ENCODE measurements around the gene EFEMP2.
A peak's percentile ranks its signal among the peaks of the same experiment; 100 is the strongest.
"Not testable (repeated sequence)": the region's sequence is repeated elsewhere in the genome, so short reads cannot be mapped to it uniquely, and the experiment has no call there.

Gene EFEMP2

DNA sequence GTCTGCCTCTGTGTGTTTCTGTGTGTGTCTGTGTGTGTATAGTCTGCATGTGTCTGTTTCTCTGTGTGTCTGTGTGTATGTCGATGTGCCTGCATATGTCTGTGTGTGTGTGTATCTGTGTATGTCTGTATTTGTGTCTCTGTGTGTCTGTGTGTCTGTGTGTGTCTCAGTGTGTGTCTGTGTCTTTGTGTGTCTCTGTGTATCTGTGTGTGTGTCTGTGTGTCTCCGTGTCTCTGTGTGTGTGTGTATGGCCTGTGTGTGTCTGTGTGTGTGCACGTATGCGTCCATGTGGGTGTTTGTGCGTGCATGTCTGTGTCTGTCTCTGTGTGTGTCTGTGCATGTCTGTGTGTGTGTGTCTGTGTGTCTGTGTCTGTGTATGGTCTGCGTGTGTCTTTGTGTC lies 38.4 kb downstream of the EFEMP2 start:
- Histone ChIP-seq H3K9me2 (replicated peaks; ENCODE audit: control insufficient read depth, low read length) (no peaks in the 10 kb centered on the region), H3K79me2 (ENCODE audit: control insufficient read depth, low read length) (no peaks in the 10 kb centered on the region)
- TF ChIP-seq EZH2phosphoT487 (IDR thresholded peaks at IDR 0.05; ENCODE audit: borderline replicate concordance, low read length) (no peak), CTCF (IDR thresholded peaks at IDR 0.05; ENCODE audit: low read depth, low read length, poor library complexity, severe bottlenecking) (no peak)

GRCh38 chr11:65833297-65834030 lies 39.1 kb downstream of the EFEMP2 start, which contains the start of gene SNX32:
Gene SNX32, plus strand, starts transcription at chr11:65833963. Its CDS starts 103 bp downstream, at chr11:65834066.
- no peaks in the 10 kb centered on the region for H4K20me1 ChIP-seq (ENCODE audit: control insufficient read depth, insufficient read depth, low read depth, low read length)
- no peaks in the 10 kb centered on the region for H3K9me3 ChIP-seq (ENCODE audit: control insufficient read depth, insufficient read depth, low read length)
- no peaks in the 10 kb centered on the region for H3K9me2 ChIP-seq (replicated peaks; ENCODE audit: control insufficient read depth, low read length)
- peaks cover 16% of the 10 kb centered on the region for H3K4me1 ChIP-seq (ENCODE audit: control insufficient read depth, low read length)
- H3K27me3 ChIP-seq (ENCODE audit: control insufficient read depth, low read length) = peaks cover 15% of the 10 kb centered on the region; the same call in 1 of the 2 replicates
- H3K4me3 ChIP-seq (ENCODE audit: low read length) = peak within 1 kb of the TSS; percentile 63
- peaks cover 9% of the 10 kb centered on the region for H3F3A ChIP-seq (ENCODE audit: control insufficient read depth, insufficient read depth)
- TF ChIP-seq EZH2phosphoT487 (IDR thresholded peaks at IDR 0.05; ENCODE audit: borderline replicate concordance, low read length) = no peak
- no peak for TF ChIP-seq CTCF (IDR thresholded peaks at IDR 0.05; ENCODE audit: low read depth, low read length, poor library complexity, severe bottlenecking)
- no peaks in the 10 kb centered on the region for H3K36me3 ChIP-seq (ENCODE audit: control insufficient read depth, low read length)
- no peaks in the 10 kb centered on the region for H3K79me2 ChIP-seq (ENCODE audit: control insufficient read depth, low read length)
- peak within 1 kb of the TSS; percentile 73 for H3K4me2 ChIP-seq (ENCODE audit: low read length)
- H3K27ac ChIP-seq (ENCODE audit: low read depth, low read length) = no peak within 1 kb of the TSS

More for the DNA sequence above, 38.4 kb downstream of the EFEMP2 start:
- Histone ChIP-seq H4K20me1 (ENCODE audit: control insufficient read depth, insufficient read depth, low read depth, low read length) (no peaks in the 10 kb centered on the region), H3F3A (ENCODE audit: control insufficient read depth, insufficient read depth) (peaks cover 9% of the 10 kb centered on the region), H3K36me3 (ENCODE audit: control insufficient read depth, low read length) (no peaks in the 10 kb centered on the region), H3K4me1 (ENCODE audit: control insufficient read depth, low read length) (peaks cover 16% of the 10 kb centered on the region), H3K9me3 (ENCODE audit: control insufficient read depth, insufficient read depth, low read length) (no peaks in the 10 kb centered on the region), H3K4me2 (ENCODE audit: low read length) (peak overlapping the region; percentile 73), H3K4me3 (ENCODE audit: low read length) (peak overlapping the region; percentile 63), H3K27me3 (ENCODE audit: control insufficient read depth, low read length) (peaks cover 15% of the 10 kb centered on the region; the same call in 1 of the 2 replicates), H3K27ac (ENCODE audit: low read depth, low read length) (no peak overlapping the region)

DNA sequence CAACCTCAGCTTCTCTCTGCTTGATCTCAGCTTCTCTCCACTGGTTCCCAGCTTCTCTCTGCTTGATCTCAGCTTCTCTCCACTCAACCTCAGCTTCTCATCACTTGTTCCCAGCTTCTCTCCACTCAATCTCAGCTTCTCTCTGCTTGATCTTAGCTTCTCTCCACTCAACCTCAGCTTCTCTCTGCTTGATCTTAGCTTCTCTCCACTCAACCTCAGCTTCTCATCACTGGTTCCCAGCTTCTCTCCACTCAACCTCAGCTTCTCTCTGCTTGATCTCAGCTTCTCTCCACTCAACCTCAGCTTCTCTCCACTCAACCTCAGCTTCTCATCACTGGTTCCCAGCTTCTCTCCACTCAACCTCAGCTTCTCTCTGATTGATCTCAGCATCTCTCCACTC lies 40.4 kb downstream of the EFEMP2 start:
- H3F3A ChIP-seq (ENCODE audit: control insufficient read depth, insufficient read depth); H4K20me1 ChIP-seq (ENCODE audit: control insufficient read depth, insufficient read depth, low read depth, low read length); H3K4me2 ChIP-seq (ENCODE audit: low read length); H3K9me2 ChIP-seq (replicated peaks; ENCODE audit: control insufficient read depth, low read length); H3K36me3 ChIP-seq (ENCODE audit: control insufficient read depth, low read length); H3K9me3 ChIP-seq (ENCODE audit: control insufficient read depth, insufficient read depth, low read length); H3K27ac ChIP-seq (ENCODE audit: low read depth, low read length); H3K79me2 ChIP-seq (ENCODE audit: control insufficient read depth, low read length); H3K4me3 ChIP-seq (ENCODE audit: low read length): not testable (repeated sequence)
- peaks cover 16% of the 10 kb centered on the region for H3K4me1 ChIP-seq (ENCODE audit: control insufficient read depth, low read length)
- peaks cover 15% of the 10 kb centered on the region; the same call in 1 of the 2 replicates for H3K27me3 ChIP-seq (ENCODE audit: control insufficient read depth, low read length)

- Histone ChIP-seq H3K27ac (ENCODE audit: low read depth, low read length) (no peak overlapping the region), H4K20me1 (ENCODE audit: control insufficient read depth, insufficient read depth, low read depth, low read length) (no peaks in the 10 kb centered on the region), H3K4me2 (ENCODE audit: low read length) (no peak overlapping the region), H3K9me3 (ENCODE audit: control insufficient read depth, insufficient read depth, low read length) (no peaks in the 10 kb centered on the region), H3K36me3 (ENCODE audit: control insufficient read depth, low read length) (no peaks in the 10 kb centered on the region), H3K4me3 (ENCODE audit: low read length) (no peak overlapping the region), H3F3A (ENCODE audit: control insufficient read depth, insufficient read depth) (peaks cover 9% of the 10 kb centered on the region), H3K27me3 (ENCODE audit: control insufficient read depth, low read length) (peaks cover 15% of the 10 kb centered on the region; the same call in 1 of the 2 replicates), H3K79me2 (ENCODE audit: control insufficient read depth, low read length) (no peaks in the 10 kb centered on the region), H3K9me2 (replicated peaks; ENCODE audit: control insufficient read depth, low read length) (no peaks in the 10 kb centered on the region), H3K4me1 (ENCODE audit: control insufficient read depth, low read length) (peaks cover 10% of the 10 kb centered on the region)
- TF ChIP-seq EZH2phosphoT487 (IDR thresholded peaks at IDR 0.05; ENCODE audit: borderline replicate concordance, low read length) (no peak), CTCF (IDR thresholded peaks at IDR 0.05; ENCODE audit: low read depth, low read length, poor library complexity, severe bottlenecking) (no peak)
Observed at GRCh38 chr11:65829459-65829858, 43.1 kb downstream of the EFEMP2 start.

All from DOHH2 (cell line).